Heart right ventricle (tissue), 16 donors: Measurements from ENCODE around the gene RGS9BP. TPM values are rescaled to one million over a fixed set of nuclear protein-coding genes. Genes with fewer than 3 reads are reported as not detected.
"Not testable (repeated sequence)": the region's sequence is repeated elsewhere in the genome, so short reads cannot be mapped to it uniquely, and the experiment has no call there.

Experiments used
- ATAC-seq, 8 donors: fragments of 200-7000 bp; cut with Tn5 transposase; one replicate each; pipeline ENCODE4 v1.9.1; 2020; ENCODE audit warnings: mild to moderate bottlenecking in 8 of 8, moderate library complexity in 8 of 8, moderate number of reproducible peaks in 1 of 8
- DNase-seq, 2 donors: peaks; one replicate each; pipeline ENCODE4 v3.0.0-alpha.2; 2020
- H3K27ac ChIP-seq, 10 donors: fragments of 200-600 bp; sonication (generic) in 2 of 10; one replicate each; pipeline versions ENCODE4 v1.5.0 to v1.8.0; 2020 to 2022; ENCODE audit warnings: mild to moderate bottlenecking in 3 of 10
- H3K27me3 ChIP-seq, 7 donors: fragments of 200-600 bp; one replicate each; pipeline ENCODE4 v1.8.0; 2021 to 2022; ENCODE audit warnings: mild to moderate bottlenecking in 2 of 7
- H3K36me3 ChIP-seq, 9 donors: fragments of 200-600 bp; sonication (generic) in 1 of 9; one replicate each; pipeline versions ENCODE4 v1.5.0 to v1.8.0; 2020 to 2022; ENCODE audit warnings: mild to moderate bottlenecking in 2 of 9
- H3K4me1 ChIP-seq, 9 donors: fragments of 200-600 bp; sonication (generic) in 1 of 9; one replicate each; pipeline versions ENCODE4 v1.5.0 to v1.8.0; 2020 to 2022; ENCODE audit warnings: mild to moderate bottlenecking in 4 of 9
- H3K4me3 ChIP-seq, 10 donors: fragments of 200-600 bp; sonication (generic) in 2 of 10; one replicate each; pipeline versions ENCODE4 v1.5.0 to v1.8.0; 2020 to 2022; ENCODE audit warnings: mild to moderate bottlenecking in 7 of 10, moderate library complexity in 2 of 10
- H3K9me3 ChIP-seq, 11 donors: fragments of 200-600 bp in 10 of 11; sonication (generic) in 2 of 11; one replicate each; pipeline versions ENCODE4 v1.5.0 to v1.8.0; 2013 to 2022; ENCODE audit warnings: mild to moderate bottlenecking in 2 of 11, control low read depth in 1 of 11, moderate library complexity in 1 of 11
- CTCF ChIP-seq, 9 donors: fragments of 200-600 bp; sonication (generic) in 2 of 9; IDR thresholded peaks; one replicate each; pipeline versions ENCODE4 v1.5.0 to v1.8.0; 2021 to 2022; ENCODE audit warnings: antibody characterized with exemption in 9 of 9, mild to moderate bottlenecking in 5 of 9, moderate library complexity in 1 of 9
- WGBS, 2 donors: extraction: QIAGEN DNeasy Blood & Tissue Kit; methylation state at CpG; one replicate each; pipeline ENCODE4 v1.1.7; 2013; ENCODE audit warnings: inconsistent platforms in 1 of 2; 5-methylcytosine and 5-hydroxymethylcytosine counted together
- intact Hi-C, 10 donors: fragments of 100-400 bp; cut with DNase I; formaldehyde crosslinking; loops; one replicate each; pipeline versions ENCODE4 v1.11.1 to v1.14.2; 2022
- polyA plus RNA-seq, 2 donors: library from polyadenylated mRNA; stranded (reverse); fragments of 200-250 nt; gene quantifications; one replicate each; pipeline ENCODE4 v1.2.3, GENCODE V29; 2013
- total RNA-seq, 10 donors: library from RNA; stranded (reverse); fragmentation: NEBNext Ultra II Directional in 3 of 10; extraction: Animal tissue kit (Norgen Biotek cat#: 25700) in 3 of 10; gene quantifications; one replicate each; pipeline versions ENCODE4 v1.2.1 to v1.2.4, GENCODE V29; 2021 to 2023
- donor health status: Arrhythmogenic right ventricular cardiomyopathy.
- donor health status: ischemic (EF 13 %, LVEDD 7.1; RV severe dilation, severe dysfunction).
- donor health status: healthy with polysubstance abuse.
- donor health status: DM: no; HTN: yes; CAD: no.
- donor health status: DM: no; HTN: no; CAD: no.
- donor health status: ischemic (EF 25% LVEDD 6.9; RV normal size, moderate dysfunction).
- donor health status: ischemic (EF 25% LVEDD 5.7; RV mildly dilated, moderate dysfunction).
- donor health status: healthy.
- donor health status: DM: yes; HTN: yes; CAD: no.
- donor health status: Ischemic cardiomyopathy.
- donor health status: ischemic (EF 35%, LVEDD 5.7; RV mildly dilated, moderate dysfunction).
- donor health status: nonischemic (EF 11% LVEDD 7.7; RV severe dilation, severe dysfunction).
- donor health status: DM: yes; HTN: yes; CAD: no.
- donor health status: PGD.
- donor health status: ischemic (EF 29% LVEDD 5.4; RV normal size, mild dysfunction).
- donor health status: nonischemic (EF 23%, LVEDD 6.1; RV moderate dilation, normal function).

The RGS9BP gene
- total and polyA plus RNA-seq, 12 donors, result 0.43 to 13.5 (median 4.2) TPM

GRCh38 chr19:32691291-32691951, 15.8 kb downstream of the RGS9BP start, which contains the start of gene NUDT19:
Gene NUDT19, plus strand, starts transcription at chr19:32691821. Its CDS starts 140 bp downstream, at chr19:32691961.
- H3K36me3 ChIP-seq, result peaks cover 0 to 11% (median 0%) of the 10 kb centered on the region in 9 donors
- peak within 1 kb of the TSS; percentile 31 to 96 (median 92) for H3K27ac ChIP-seq
- H3K4me1 ChIP-seq, result peaks cover 6 to 67% (median 50%) of the 10 kb centered on the region in 9 donors
- peak within 1 kb of the TSS; percentile 60 to 84 (median 77) for H3K4me3 ChIP-seq
- WGBS, 2 donors, result 5 to 6% methylated on average over 32 of the region's 32 CpGs
- peaks cover 0 to 4% (median 0%) of the 10 kb centered on the region in 11 donors for H3K9me3 ChIP-seq
- TF ChIP-seq CTCF (IDR thresholded peaks at IDR 0.05), result no peak
- no peaks in the 10 kb centered on the region for H3K27me3 ChIP-seq
- DNase-seq (peak; percentile 85 to 89), ATAC-seq (peak; percentile 93 to 98 (median 96))
- intact Hi-C loops, result loop anchor here in 3 of 10 donors (2.0 to 10.0 kb wide), 4 partner anchors 15 to 109 kb away; partner anchors contain the start of genes PDCD5 (in 2 of the 3), ANKRD27 (in 1 of the 3) and RGS9BP (in 1 of the 3)

GRCh38 chr19:32691952-32692726, 16.5 kb downstream of the RGS9BP start:
- TF ChIP-seq CTCF (IDR thresholded peaks at IDR 0.05), result peak in 1 of 9 donors; percentile 6
- DNase-seq (peak; percentile 66 to 67), ATAC-seq (peak; percentile 70 to 88 (median 80))
- peaks cover 0 to 4% (median 0%) of the 10 kb centered on the region in 11 donors for H3K9me3 ChIP-seq
- intact Hi-C loops, result loop anchor here in 3 of 10 donors (2.0 to 10.0 kb wide), 4 partner anchors 15 to 110 kb away; partner anchors contain the start of genes PDCD5 (in 2 of the 3), ANKRD27 (in 1 of the 3) and RGS9BP (in 1 of the 3)
- peaks cover 6 to 74% (median 57%) of the 10 kb centered on the region in 9 donors for H3K4me1 ChIP-seq
- peaks cover 0 to 5% (median 0%) of the 10 kb centered on the region in 9 donors for H3K36me3 ChIP-seq
- H3K4me3 ChIP-seq, result peak overlapping the region; percentile 60 to 84 (median 77)
- WGBS, 2 donors, result 7% methylated on average over 79 to 93 of the region's 93 CpGs
- no peaks in the 10 kb centered on the region for H3K27me3 ChIP-seq
- peak overlapping the region; percentile 31 to 96 (median 92) for H3K27ac ChIP-seq

GRCh38 chr19:32692727-32693061, 17.0 kb downstream of the RGS9BP start:
- DNase-seq (no peak), ATAC-seq (peak in 1 of 8 donors; percentile 5)
- no peak for TF ChIP-seq CTCF (IDR thresholded peaks at IDR 0.05)
- Histone ChIP-seq H3K4me3 (peak overlapping the region; percentile 60 to 84 (median 77)), H3K27me3 (no peaks in the 10 kb centered on the region), H3K27ac (peak overlapping the region in 9 of 10 donors; percentile 80 to 96 (median 92)), H3K36me3 (peaks cover 0 to 6% (median 0%) of the 10 kb centered on the region in 9 donors), H3K4me1 (peaks cover 6 to 79% (median 58%) of the 10 kb centered on the region in 9 donors), H3K9me3 (peaks cover 0 to 4% (median 0%) of the 10 kb centered on the region in 11 donors)
- intact Hi-C loops, result loop anchor here in 2 of 10 donors (5.0 to 10.0 kb wide), 2 partner anchors 108 to 110 kb away; partner anchors contain the start of gene PDCD5 (in 2 of the 2)
- WGBS, 2 donors, result 27 to 31% methylated on average over 7 of the region's 7 CpGs

DNA sequence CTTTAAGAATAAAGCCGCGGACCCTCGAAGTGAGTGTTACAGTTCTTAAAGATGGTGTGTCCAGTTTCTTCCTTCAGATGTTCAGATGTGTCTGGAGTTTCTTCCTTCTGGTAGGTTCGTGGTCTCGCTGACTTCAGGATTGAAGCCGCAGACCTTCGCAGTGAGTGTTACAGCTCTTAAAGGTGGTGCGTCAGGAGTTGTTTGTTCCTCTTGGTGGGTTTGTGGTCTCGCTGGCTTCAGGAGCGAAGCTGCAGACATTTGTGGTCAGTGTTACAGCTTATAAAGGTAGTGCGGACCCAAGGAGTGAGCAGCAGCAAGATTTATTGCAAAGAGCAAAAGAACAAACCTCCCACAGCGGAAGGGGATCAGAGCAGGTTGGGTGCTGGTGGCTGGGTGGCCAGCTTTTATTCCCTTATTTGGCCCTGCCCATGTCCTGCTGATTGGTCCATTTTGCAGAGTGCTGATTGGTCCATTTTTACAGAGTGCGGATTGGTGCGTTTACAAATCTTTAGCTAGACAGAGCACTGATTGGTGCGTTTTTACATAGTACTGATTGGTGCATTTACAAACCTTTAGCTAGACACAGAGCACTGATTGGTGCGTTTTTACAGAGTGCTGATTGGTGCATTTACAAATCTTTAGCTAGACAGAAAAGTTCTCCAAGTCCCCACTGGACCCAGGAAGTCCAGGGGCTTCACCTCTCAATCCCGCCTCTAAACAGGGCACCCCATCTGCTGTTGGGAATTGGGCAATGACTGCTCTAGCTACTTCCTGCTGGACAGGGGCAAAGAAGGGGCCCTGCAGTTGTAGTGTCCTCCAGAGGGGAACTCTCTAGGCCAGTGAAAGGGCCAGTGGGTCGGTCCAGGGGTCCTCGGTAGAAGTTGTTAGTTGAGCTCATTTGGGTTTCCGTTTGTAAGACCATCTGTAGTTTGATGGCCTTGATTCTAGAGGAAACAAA, 17.8 kb downstream of the RGS9BP start:
- not testable (repeated sequence) for DNase-seq, H3K27me3 ChIP-seq, ATAC-seq, H3K9me3 ChIP-seq, H3K36me3 ChIP-seq
- intact Hi-C loops, result loop anchor here in 2 of 10 donors (5.0 to 10.0 kb wide), 2 partner anchors 109 to 111 kb away; partner anchors contain the start of gene PDCD5 (in 2 of the 2)
- peak overlapping the region in 2 of 10 donors; percentile 92 for H3K27ac ChIP-seq
- peak overlapping the region; percentile 60 to 84 (median 77) for H3K4me3 ChIP-seq
- WGBS, 2 donors, result 91 to 93% methylated on average over 20 of the region's 20 CpGs
- H3K4me1 ChIP-seq, result peaks cover 6 to 76% (median 58%) of the 10 kb centered on the region in 9 donors

GRCh38 chr19:32694316-32694715, 18.7 kb downstream of the RGS9BP start:
- peaks cover 0 to 12% (median 0%) of the 10 kb centered on the region in 11 donors for H3K9me3 ChIP-seq
- WGBS, 2 donors, result 53 to 55% methylated on average over 2 of the region's 2 CpGs
- peak overlapping the region in 1 of 10 donors; percentile 8 for H3K27ac ChIP-seq
- H3K27me3 ChIP-seq, DNase-seq, ATAC-seq: not testable (repeated sequence)
- intact Hi-C loops, result loop anchor here in 2 of 10 donors (5.0 to 10.0 kb wide), 2 partner anchors 110 to 112 kb away; partner anchors contain the start of gene PDCD5 (in 2 of the 2)
- peaks cover 6 to 74% (median 58%) of the 10 kb centered on the region in 9 donors for H3K4me1 ChIP-seq
- H3K36me3 ChIP-seq, result peaks cover 0 to 18% (median 2%) of the 10 kb centered on the region in 9 donors
- H3K4me3 ChIP-seq, result peak overlapping the region in 5 of 10 donors; percentile 10 to 76 (median 70)

DNA sequence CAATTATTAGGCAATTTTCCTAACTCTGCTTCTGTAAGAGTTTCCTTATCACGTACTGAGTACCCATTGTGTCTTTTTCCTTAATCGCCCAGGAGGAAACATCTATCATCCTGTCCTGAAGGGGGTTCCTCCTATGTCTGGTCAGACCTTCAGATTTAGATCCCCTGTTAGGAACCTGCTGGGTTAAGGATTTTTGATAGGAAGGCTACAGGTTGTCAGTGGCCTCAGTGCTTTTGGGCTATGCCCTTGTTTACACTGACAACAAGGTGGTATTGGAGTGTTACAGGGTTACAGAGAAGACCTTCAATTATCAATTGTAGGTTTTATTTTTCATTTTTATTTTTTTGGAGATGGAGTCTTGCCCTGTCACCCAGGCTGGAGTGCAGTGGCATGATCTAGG, 19.2 kb downstream of the RGS9BP start:
- not testable (repeated sequence) for ATAC-seq, H3K27me3 ChIP-seq, DNase-seq
- WGBS, 2 donors, result 30 to 56% methylated on average over 2 of the region's 2 CpGs
- H3K4me1 ChIP-seq, result peaks cover 6 to 72% (median 58%) of the 10 kb centered on the region in 9 donors
- peak overlapping the region in 1 of 10 donors; percentile 76 for H3K4me3 ChIP-seq
- peaks cover 0 to 23% (median 8%) of the 10 kb centered on the region in 9 donors for H3K36me3 ChIP-seq
- H3K27ac ChIP-seq, result peak overlapping the region in 1 of 10 donors; percentile 8
- H3K9me3 ChIP-seq, result peaks cover 0 to 17% (median 0%) of the 10 kb centered on the region in 11 donors
- intact Hi-C loops, result loop anchor here in 2 of 10 donors (5.0 to 10.0 kb wide), 2 partner anchors 110 to 113 kb away; partner anchors contain the start of gene PDCD5 (in 2 of the 2)
